AG04449 (cell line): Measurements from ENCODE around the gene KCNH8.

Experiments
- CTCF ChIA-PET: fragments of 350-600 bp; formaldehyde crosslinking; extraction: SDS; loops from one replicate; lab custom pipeline; 2021; ENCODE audit warnings: antibody characterized with exemption; lab: Yijun Ruan, JAX
- POLR2A ChIA-PET: fragments of 400-600, 350-600 bp; formaldehyde crosslinking; extraction: SDS; loops from one replicate; lab custom pipeline; 2020; ENCODE audit warnings: antibody characterized with exemption, inconsistent platforms; lab: Yijun Ruan, JAX
- DNase-seq: peaks from one replicate; pipeline ENCODE4 v3.0.0-alpha.2; 2010; ENCODE audit warnings: low read depth, low spot score
- H3K4me3 ChIP-seq: 2 replicates; pipeline ENCODE4 v1.5.1; 2011; ENCODE audit warnings: low read depth, mild to moderate bottlenecking, control low read depth, low read length
- TF ChIP-seq, protein P1 (sequence below): IDR thresholded peaks from one replicate; pipeline ENCODE4 v1.5.1; 2011; ENCODE audit warnings: mild to moderate bottlenecking, moderate library complexity, low read length, control low read depth, inconsistent platforms; ENCODE audit not compliant: insufficient read depth; ENCODE audit errors: missing control alignments

KCNH8 gene

DNA sequence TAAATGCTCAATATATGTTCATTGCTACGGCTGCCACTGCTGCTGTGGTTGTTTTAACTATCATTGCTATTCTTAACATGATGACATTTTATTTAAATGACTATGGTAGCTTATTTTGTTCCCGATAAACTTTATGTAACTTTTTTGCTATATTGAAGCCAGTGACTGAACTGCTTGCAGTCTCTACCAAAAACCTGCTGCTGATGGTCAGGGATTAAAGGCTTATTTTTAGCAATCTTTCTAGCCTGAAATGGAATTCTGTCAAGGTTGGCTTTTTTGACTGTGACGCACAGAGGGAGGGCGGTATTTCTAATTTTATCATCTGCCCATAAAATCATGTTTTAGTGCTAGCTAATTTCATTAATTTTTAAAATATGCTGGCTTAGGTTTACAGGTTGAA, 271.8 kb downstream of the KCNH8 start:
- ChIA-PET CTCF (no interaction called here), POLR2A (no interaction called here)
- no peak overlapping the region for H3K4me3 ChIP-seq
- DNase-seq, result no peak
- TF ChIP-seq, protein P1, sequence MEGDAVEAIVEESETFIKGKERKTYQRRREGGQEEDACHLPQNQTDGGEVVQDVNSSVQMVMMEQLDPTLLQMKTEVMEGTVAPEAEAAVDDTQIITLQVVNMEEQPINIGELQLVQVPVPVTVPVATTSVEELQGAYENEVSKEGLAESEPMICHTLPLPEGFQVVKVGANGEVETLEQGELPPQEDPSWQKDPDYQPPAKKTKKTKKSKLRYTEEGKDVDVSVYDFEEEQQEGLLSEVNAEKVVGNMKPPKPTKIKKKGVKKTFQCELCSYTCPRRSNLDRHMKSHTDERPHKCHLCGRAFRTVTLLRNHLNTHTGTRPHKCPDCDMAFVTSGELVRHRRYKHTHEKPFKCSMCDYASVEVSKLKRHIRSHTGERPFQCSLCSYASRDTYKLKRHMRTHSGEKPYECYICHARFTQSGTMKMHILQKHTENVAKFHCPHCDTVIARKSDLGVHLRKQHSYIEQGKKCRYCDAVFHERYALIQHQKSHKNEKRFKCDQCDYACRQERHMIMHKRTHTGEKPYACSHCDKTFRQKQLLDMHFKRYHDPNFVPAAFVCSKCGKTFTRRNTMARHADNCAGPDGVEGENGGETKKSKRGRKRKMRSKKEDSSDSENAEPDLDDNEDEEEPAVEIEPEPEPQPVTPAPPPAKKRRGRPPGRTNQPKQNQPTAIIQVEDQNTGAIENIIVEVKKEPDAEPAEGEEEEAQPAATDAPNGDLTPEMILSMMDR, result no peak

GRCh38 chr3:19425825-19426224, 277.5 kb downstream of the KCNH8 start:
- H3K4me3 ChIP-seq, result no peak overlapping the region
- CTCF ChIA-PET, result no interaction called here
- no peak for DNase-seq
- TF ChIP-seq, protein P1, result no peak
- POLR2A ChIA-PET, result no interaction called here

- ChIA-PET POLR2A (no interaction called here), CTCF (no interaction called here)
- H3K4me3 ChIP-seq, result no peak overlapping the region
- TF ChIP-seq, protein P1, result no peak
- no peak for DNase-seq
Observed at GRCh38 chr3:19427422-19428149, 279.3 kb downstream of the KCNH8 start.

DNA sequence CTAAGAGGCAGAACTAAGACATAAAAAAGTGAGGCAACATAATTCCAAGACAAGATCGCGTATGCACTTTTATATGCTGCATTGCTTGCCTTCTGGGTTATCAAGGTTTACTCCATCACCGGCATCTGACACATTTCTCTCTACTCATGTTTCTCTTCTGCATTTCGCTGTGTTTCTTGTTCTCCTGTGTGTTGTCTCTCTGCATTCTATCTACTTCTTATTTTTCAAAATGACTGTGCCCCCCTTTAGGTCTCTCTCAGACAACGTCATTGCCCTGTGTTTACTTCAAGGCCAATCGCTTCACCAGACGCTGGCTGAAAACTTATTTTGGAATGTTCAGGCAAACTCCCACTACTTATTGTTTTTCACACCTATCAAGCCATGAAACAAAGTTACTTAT, 280.4 kb downstream of the KCNH8 start:
- no peak for DNase-seq
- ChIA-PET CTCF (no interaction called here), POLR2A (no interaction called here)
- TF ChIP-seq, protein P1, result no peak
- H3K4me3 ChIP-seq, result no peak overlapping the region

DNA sequence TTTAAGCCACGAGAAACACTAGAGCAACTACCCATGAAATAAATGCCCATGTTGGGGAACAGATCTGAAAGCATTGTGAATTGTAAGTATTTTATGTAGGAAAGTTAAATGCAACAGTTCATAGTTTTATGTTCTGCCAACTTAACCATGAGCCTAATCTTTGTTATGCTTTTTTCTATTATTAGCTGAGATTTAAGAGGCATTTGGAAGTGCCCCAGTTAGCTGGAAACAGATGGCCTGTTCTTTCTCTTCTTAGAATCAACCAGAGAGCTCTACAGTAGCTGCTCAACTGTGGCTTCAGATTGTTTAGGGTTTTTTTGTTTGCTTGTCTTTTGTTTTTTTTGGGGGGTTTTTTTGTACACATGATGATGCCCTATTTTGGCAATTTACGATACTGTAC, 284.4 kb downstream of the KCNH8 start:
- TF ChIP-seq, protein P1, result no peak
- H3K4me3 ChIP-seq, result no peak overlapping the region
- ChIA-PET CTCF (no interaction called here), POLR2A (no interaction called here)
- DNase-seq, result no peak

- CTCF ChIA-PET, result no interaction called here
- H3K4me3 ChIP-seq, result no peak overlapping the region
- no peak for DNase-seq
- POLR2A ChIA-PET, result no interaction called here
- TF ChIP-seq, protein P1, result no peak
Observed at GRCh38 chr3:19436746-19437145, 288.4 kb downstream of the KCNH8 start.
